OCI-M1 (cell line): Measurements from ENCODE around the gene MSMB.
"Not testable (repeated sequence)": the region's sequence is repeated elsewhere in the genome, so short reads cannot be mapped to it uniquely, and the experiment has no call there.

Experiments
- DNase-seq: peaks from one replicate; lab custom pipeline; 2025; lab: John Stamatoyannopoulos, UW

Gene MSMB

GRCh38 chr10:46069771-46070463 lies 23.8 kb upstream of the MSMB start:
- DNase-seq: no peak

- DNase-seq: no peak
Observed at GRCh38 chr10:46068905-46069304, 22.8 kb upstream of the MSMB start.

GRCh38 chr10:46068117-46068516 lies 22.0 kb upstream of the MSMB start:
- DNase-seq: no peak

GRCh38 chr10:46064269-46064817 lies 18.3 kb upstream of the MSMB start:
- DNase-seq: no peak

- no peak for DNase-seq
Observed at GRCh38 chr10:46062723-46063428, 16.8 kb upstream of the MSMB start.

GRCh38 chr10:46060706-46061105 lies 14.6 kb upstream of the MSMB start:
- DNase-seq: no peak

GRCh38 chr10:46057927-46058326 lies 11.9 kb upstream of the MSMB start:
- DNase-seq: not testable (repeated sequence)

- no peak for DNase-seq
Observed at GRCh38 chr10:46057038-46057437, 11.0 kb upstream of the MSMB start.

- no peak for DNase-seq
Observed at GRCh38 chr10:46055771-46056170, 9.7 kb upstream of the MSMB start.

GRCh38 chr10:46053534-46054434 lies 7.7 kb upstream of the MSMB start:
- no peak for DNase-seq

GRCh38 chr10:46052791-46053375 lies 6.8 kb upstream of the MSMB start:
- DNase-seq: no peak

- no peak for DNase-seq
Observed at GRCh38 chr10:46052057-46052790, 6.2 kb upstream of the MSMB start.

- DNase-seq: peak; percentile 27
Observed at GRCh38 chr10:46050941-46051623, 5.0 kb upstream of the MSMB start.

GRCh38 chr10:46049497-46049831 lies 3.4 kb upstream of the MSMB start:
- DNase-seq: not testable (repeated sequence)

- no peak for DNase-seq
Observed at GRCh38 chr10:46048152-46048551, 2.1 kb upstream of the MSMB start.

GRCh38 chr10:46042527-46042926 lies 3.5 kb downstream of the MSMB start:
- DNase-seq: no peak

- DNase-seq: no peak
Observed at GRCh38 chr10:46040004-46040403, 6.1 kb downstream of the MSMB start.

GRCh38 chr10:46037107-46037825 lies 8.8 kb downstream of the MSMB start:
- DNase-seq: no peak

GRCh38 chr10:46035923-46036849 lies 9.9 kb downstream of the MSMB start:
- no peak for DNase-seq
